SU-DHL-6 (cell line): ENCODE results near the gene VPS4A.
A peak's percentile ranks its signal among the peaks of the same experiment; 100 is the strongest.
"Not testable (repeated sequence)": the region's sequence is repeated elsewhere in the genome, so short reads cannot be mapped to it uniquely, and the experiment has no call there.

Source experiments
- H2AFZ ChIP-seq: fragments of 200-600 bp; sonication (generic); 2 replicates; pipeline ENCODE4 v1.6.1; 2014; ENCODE audit warnings: low read depth, mild to moderate bottlenecking, moderate library complexity, mixed read lengths, antibody characterized with exemption, low read length; ENCODE audit not compliant: severe bottlenecking
- H3F3A ChIP-seq: fragments of 200-600 bp; shearing (Covaris generic); 2 replicates; pipeline ENCODE4 v1.6.0; 2016; ENCODE audit warnings: antibody characterized with exemption, mild to moderate bottlenecking; ENCODE audit not compliant: insufficient read depth
- H3K27ac ChIP-seq: fragments of 200-600 bp; sonication (generic); 2 replicates; pipeline ENCODE4 v1.5.1; 2016; ENCODE audit warnings: low read depth, mild to moderate bottlenecking, low read length, moderate library complexity, mixed read lengths
- H3K27me3 ChIP-seq: fragments of 200-600 bp; sonication (generic), shearing (Covaris generic); 2 replicates; pipeline ENCODE4 v1.6.0; 2014; ENCODE audit warnings: mild to moderate bottlenecking, low read length
- H3K36me3 ChIP-seq: fragments of 200-600 bp; sonication (generic); 2 replicates; pipeline ENCODE4 v1.6.1; 2014; ENCODE audit warnings: mild to moderate bottlenecking, low read length, mixed read lengths
- H3K4me2 ChIP-seq: fragments of 300-600, 200-600 bp; shearing (Covaris generic), sonication (generic); 2 replicates; pipeline ENCODE4 v1.6.0; 2014; ENCODE audit warnings: low read length, low read depth, mild to moderate bottlenecking; ENCODE audit not compliant: poor library complexity, severe bottlenecking
- H3K4me3 ChIP-seq: fragments of 200-600 bp; sonication (generic); 2 replicates; pipeline ENCODE4 v1.5.1; 2014; ENCODE audit warnings: antibody characterized with exemption, low read length, mild to moderate bottlenecking, mixed read lengths; ENCODE audit not compliant: insufficient read depth, poor library complexity, severe bottlenecking
- H3K79me2 ChIP-seq: fragments of 200-600 bp; sonication (generic); 2 replicates; pipeline ENCODE4 v1.6.1; 2014; ENCODE audit warnings: mild to moderate bottlenecking, low read length, moderate library complexity; ENCODE audit not compliant: insufficient read depth
- H3K9ac ChIP-seq: fragments of 200-600 bp; sonication (generic); 2 replicates; pipeline ENCODE4 v1.7.0; 2014; ENCODE audit warnings: mild to moderate bottlenecking, low read length
- H3K9me2 ChIP-seq: fragments of 200-600 bp; sonication (generic); replicated peaks from 2 replicates; pipeline ENCODE4 v1.6.1; 2014; ENCODE audit warnings: low read length; ENCODE audit not compliant: insufficient read depth
- H3K9me3 ChIP-seq: fragments of 200-600 bp; sonication (generic); 2 replicates; pipeline ENCODE4 v1.6.1; 2014; ENCODE audit warnings: low read length, mixed read lengths; ENCODE audit not compliant: insufficient read depth
- H4K20me1 ChIP-seq: fragments of 200-600 bp; sonication (generic); 2 replicates; pipeline ENCODE4 v1.6.1; 2014; ENCODE audit warnings: low read depth, mild to moderate bottlenecking, antibody characterized with exemption, low read length, moderate library complexity, mixed read lengths
- EZH2phosphoT487 ChIP-seq: fragments of 200-600 bp; sonication (generic), shearing (Covaris generic); conservative IDR thresholded peaks from 2 replicates; pipeline ENCODE4 v1.6.1; 2018; ENCODE audit warnings: mild to moderate bottlenecking, antibody characterized with exemption, low read length, moderate library complexity, mixed read lengths
- TF ChIP-seq, protein P1 (sequence below): fragments of 200-600 bp; sonication (generic); IDR thresholded peaks from one replicate; pipeline ENCODE4 v1.5.1; 2017; ENCODE audit warnings: antibody characterized with exemption, mild to moderate bottlenecking, low read length, moderate library complexity; ENCODE audit not compliant: insufficient read depth, poor library complexity, severe bottlenecking

Gene VPS4A

GRCh38 chr16:69285240-69285639 lies 25.9 kb upstream of the VPS4A start:
- Histone ChIP-seq H3K9ac (no peak overlapping the region), H3K27me3 (no peaks in the 10 kb centered on the region), H3K9me2 (no peaks in the 10 kb centered on the region), H3K4me3 (no peak overlapping the region), H4K20me1 (no peaks in the 10 kb centered on the region), H3K36me3 (no peaks in the 10 kb centered on the region; the same call in 1 of the 2 replicates), H3F3A (no peaks in the 10 kb centered on the region), H3K27ac (no peak overlapping the region), H3K79me2 (no peaks in the 10 kb centered on the region), H2AFZ (no peak overlapping the region), H3K4me2 (no peak overlapping the region), H3K9me3 (no peaks in the 10 kb centered on the region)
- TF ChIP-seq, protein P1, sequence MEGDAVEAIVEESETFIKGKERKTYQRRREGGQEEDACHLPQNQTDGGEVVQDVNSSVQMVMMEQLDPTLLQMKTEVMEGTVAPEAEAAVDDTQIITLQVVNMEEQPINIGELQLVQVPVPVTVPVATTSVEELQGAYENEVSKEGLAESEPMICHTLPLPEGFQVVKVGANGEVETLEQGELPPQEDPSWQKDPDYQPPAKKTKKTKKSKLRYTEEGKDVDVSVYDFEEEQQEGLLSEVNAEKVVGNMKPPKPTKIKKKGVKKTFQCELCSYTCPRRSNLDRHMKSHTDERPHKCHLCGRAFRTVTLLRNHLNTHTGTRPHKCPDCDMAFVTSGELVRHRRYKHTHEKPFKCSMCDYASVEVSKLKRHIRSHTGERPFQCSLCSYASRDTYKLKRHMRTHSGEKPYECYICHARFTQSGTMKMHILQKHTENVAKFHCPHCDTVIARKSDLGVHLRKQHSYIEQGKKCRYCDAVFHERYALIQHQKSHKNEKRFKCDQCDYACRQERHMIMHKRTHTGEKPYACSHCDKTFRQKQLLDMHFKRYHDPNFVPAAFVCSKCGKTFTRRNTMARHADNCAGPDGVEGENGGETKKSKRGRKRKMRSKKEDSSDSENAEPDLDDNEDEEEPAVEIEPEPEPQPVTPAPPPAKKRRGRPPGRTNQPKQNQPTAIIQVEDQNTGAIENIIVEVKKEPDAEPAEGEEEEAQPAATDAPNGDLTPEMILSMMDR, result no peak
- TF ChIP-seq EZH2phosphoT487, result no peak

DNA sequence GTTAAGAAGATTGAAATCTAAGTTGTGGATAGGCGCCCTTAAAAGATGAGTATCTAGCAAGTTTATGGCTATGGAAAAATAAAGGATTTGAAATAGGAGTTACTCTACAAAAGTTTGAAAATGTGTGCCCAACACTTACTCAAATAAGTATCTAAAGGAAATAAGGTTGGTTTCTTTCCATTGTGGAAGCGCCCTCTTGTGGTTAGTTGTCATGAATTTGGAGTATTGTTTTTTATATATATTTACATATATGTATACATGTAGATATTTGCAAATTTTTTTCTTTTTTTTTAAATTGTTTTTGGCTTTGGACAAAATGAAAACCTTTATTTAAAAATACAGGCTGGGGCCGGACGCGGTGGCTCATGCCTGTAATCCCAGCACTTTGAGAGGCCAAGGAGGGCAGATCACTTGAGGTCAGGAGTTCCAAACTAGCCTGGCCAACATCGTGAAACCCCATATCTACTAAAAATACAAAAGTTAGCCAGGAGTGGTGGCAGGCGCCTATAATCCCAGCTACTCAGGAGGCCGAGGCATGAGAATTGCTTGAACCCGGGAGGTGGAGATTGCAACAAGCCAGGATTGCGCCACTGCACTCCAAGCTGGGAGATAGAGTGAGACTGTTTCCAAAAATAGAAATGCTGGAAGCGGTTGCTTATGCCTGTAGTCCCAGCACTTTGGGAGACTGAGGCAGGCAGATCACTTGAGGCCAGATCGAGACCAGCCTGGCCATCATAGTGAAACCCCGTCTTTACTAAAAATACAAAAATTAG lies 24.0 kb upstream of the VPS4A start:
- H3K27ac ChIP-seq, result no peak overlapping the region
- no peaks in the 10 kb centered on the region for H3K27me3 ChIP-seq
- TF ChIP-seq, protein P1, result peak; percentile 33
- no peak for TF ChIP-seq EZH2phosphoT487
- H4K20me1 ChIP-seq, result no peaks in the 10 kb centered on the region
- no peaks in the 10 kb centered on the region for H3F3A ChIP-seq
- H3K9me3 ChIP-seq, result no peaks in the 10 kb centered on the region
- H3K9me2 ChIP-seq, result no peaks in the 10 kb centered on the region
- H3K36me3 ChIP-seq, result no peaks in the 10 kb centered on the region; the same call in 1 of the 2 replicates
- no peak overlapping the region for H3K9ac ChIP-seq
- no peak overlapping the region for H2AFZ ChIP-seq
- H3K79me2 ChIP-seq, result no peaks in the 10 kb centered on the region
- no peak overlapping the region for H3K4me2 ChIP-seq
- H3K4me3 ChIP-seq, result no peak overlapping the region

- not testable (repeated sequence) for H3K9me3 ChIP-seq, H3K27me3 ChIP-seq, H4K20me1 ChIP-seq, H3K4me3 ChIP-seq, H3K36me3 ChIP-seq, H2AFZ ChIP-seq, H3K9ac ChIP-seq, H3F3A ChIP-seq, H3K27ac ChIP-seq, H3K79me2 ChIP-seq, H3K9me2 ChIP-seq, H3K4me2 ChIP-seq
These were observed 19.5 kb upstream of the VPS4A start for GRCh38 chr16:69291657-69292056.

- no peak overlapping the region for H3K9ac ChIP-seq
These were observed 17.7 kb upstream of the VPS4A start for GRCh38 chr16:69293401-69293800.

More at GRCh38 chr16:69293401-69293800, 17.7 kb upstream of the VPS4A start:
- Histone ChIP-seq H3K27ac (no peak overlapping the region), H3K27me3 (no peaks in the 10 kb centered on the region), H3K36me3 (no peaks in the 10 kb centered on the region; the same call in 1 of the 2 replicates), H4K20me1 (no peaks in the 10 kb centered on the region), H3K9me3 (no peaks in the 10 kb centered on the region), H3F3A (no peaks in the 10 kb centered on the region), H2AFZ (no peak overlapping the region), H3K9me2 (no peaks in the 10 kb centered on the region), H3K4me3 (no peak overlapping the region), H3K79me2 (no peaks in the 10 kb centered on the region), H3K4me2 (no peak overlapping the region)
- TF ChIP-seq, protein P1, result no peak
- TF ChIP-seq EZH2phosphoT487, result no peak
